Coronary artery (tissue), 2 donors: Measurements from ENCODE around the gene CYGB.
"Not testable (repeated sequence)": the region's sequence is repeated elsewhere in the genome, so short reads cannot be mapped to it uniquely, and the experiment has no call there.

Experiments used
- DNase-seq: peaks from one replicate; pipeline ENCODE4 v3.0.0-alpha.2; 2017; ENCODE audit warnings: low spot score
- H3K27ac ChIP-seq, 2 donors: fragments of 200-600 bp; sonication (generic); one replicate each; pipeline ENCODE4 v1.5.1; 2016 to 2019
- H3K4me3 ChIP-seq: fragments of 200-600 bp; sonication (generic); 2 replicates; pipeline ENCODE4 v1.5.1; 2016; ENCODE audit warnings: mild to moderate bottlenecking, moderate library complexity
- TF ChIP-seq, protein P1 (sequence below): fragments of 200-600 bp; sonication (generic); IDR thresholded peaks from one replicate; pipeline ENCODE4 v1.5.1; 2019; ENCODE audit warnings: antibody characterized with exemption

Gene CYGB

DNA sequence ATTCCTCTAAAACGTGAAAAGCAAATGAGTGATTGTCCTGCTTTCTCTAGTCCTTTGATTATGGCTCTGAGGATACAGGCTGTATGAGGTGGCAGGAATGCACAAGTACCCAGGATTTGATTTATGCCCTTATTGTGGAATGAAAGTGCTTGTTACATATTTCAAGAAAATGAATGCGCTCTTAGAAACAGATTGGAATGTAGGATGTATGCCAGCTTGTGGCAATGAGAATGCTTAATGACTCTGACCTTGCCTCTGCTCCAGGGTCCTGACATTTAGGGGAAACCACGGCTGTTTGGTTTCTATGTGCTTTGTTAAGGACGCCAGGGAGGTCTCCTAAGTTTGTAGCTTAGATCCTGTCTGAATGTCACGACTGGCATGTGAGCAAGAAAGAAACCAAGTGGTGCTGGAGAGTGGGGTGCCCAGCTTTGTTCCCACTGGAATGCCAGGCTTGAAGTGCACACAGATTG, 24.3 kb upstream of the CYGB start:
- TF ChIP-seq, protein P1, sequence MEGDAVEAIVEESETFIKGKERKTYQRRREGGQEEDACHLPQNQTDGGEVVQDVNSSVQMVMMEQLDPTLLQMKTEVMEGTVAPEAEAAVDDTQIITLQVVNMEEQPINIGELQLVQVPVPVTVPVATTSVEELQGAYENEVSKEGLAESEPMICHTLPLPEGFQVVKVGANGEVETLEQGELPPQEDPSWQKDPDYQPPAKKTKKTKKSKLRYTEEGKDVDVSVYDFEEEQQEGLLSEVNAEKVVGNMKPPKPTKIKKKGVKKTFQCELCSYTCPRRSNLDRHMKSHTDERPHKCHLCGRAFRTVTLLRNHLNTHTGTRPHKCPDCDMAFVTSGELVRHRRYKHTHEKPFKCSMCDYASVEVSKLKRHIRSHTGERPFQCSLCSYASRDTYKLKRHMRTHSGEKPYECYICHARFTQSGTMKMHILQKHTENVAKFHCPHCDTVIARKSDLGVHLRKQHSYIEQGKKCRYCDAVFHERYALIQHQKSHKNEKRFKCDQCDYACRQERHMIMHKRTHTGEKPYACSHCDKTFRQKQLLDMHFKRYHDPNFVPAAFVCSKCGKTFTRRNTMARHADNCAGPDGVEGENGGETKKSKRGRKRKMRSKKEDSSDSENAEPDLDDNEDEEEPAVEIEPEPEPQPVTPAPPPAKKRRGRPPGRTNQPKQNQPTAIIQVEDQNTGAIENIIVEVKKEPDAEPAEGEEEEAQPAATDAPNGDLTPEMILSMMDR: no peak
- Histone ChIP-seq H3K27ac (no peak overlapping the region), H3K4me3 (no peak overlapping the region)
- no peak for DNase-seq

DNA sequence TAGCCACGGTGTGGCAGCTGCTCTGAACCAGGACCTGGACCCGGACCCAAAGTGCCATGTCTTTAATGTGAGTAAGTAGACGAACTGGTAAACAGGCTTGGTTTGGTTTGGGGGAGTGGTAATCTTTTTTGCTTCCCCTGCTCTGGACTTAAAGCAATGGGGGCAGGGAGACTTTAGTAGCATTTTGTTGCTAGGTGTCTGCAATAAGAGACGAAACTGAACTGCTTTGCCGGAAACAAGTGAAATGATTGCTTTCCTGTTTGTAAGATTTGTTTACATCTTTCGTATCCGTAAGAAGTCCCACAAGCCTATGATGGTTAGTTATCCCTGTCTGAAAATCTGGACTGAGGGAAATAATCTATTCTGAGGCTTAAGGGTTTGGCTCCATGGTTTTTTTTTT, 23.8 kb upstream of the CYGB start:
- Histone ChIP-seq H3K4me3 (no peak overlapping the region), H3K27ac (no peak overlapping the region)
- TF ChIP-seq, protein P1: no peak
- no peak for DNase-seq

DNA sequence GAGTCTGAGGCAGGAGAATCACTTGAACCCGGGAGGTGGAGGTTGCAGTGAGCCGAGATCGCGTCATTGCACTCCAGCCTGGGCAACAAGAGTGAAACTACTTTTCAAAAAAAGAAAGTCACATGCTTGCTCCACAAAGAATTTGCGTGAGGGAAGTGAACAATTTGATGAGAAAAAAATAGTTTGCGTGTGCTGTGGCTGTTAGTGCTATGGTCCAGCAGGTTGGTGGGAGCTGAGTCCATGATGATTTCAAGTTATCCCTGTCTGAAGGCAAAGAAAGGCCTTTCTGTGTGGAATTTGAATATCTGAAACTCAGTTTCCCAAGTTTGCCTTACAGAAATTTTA, 23.3 kb upstream of the CYGB start:
- Histone ChIP-seq H3K4me3 (no peak overlapping the region), H3K27ac (no peak overlapping the region)
- TF ChIP-seq, protein P1: no peak
- no peak for DNase-seq

DNA sequence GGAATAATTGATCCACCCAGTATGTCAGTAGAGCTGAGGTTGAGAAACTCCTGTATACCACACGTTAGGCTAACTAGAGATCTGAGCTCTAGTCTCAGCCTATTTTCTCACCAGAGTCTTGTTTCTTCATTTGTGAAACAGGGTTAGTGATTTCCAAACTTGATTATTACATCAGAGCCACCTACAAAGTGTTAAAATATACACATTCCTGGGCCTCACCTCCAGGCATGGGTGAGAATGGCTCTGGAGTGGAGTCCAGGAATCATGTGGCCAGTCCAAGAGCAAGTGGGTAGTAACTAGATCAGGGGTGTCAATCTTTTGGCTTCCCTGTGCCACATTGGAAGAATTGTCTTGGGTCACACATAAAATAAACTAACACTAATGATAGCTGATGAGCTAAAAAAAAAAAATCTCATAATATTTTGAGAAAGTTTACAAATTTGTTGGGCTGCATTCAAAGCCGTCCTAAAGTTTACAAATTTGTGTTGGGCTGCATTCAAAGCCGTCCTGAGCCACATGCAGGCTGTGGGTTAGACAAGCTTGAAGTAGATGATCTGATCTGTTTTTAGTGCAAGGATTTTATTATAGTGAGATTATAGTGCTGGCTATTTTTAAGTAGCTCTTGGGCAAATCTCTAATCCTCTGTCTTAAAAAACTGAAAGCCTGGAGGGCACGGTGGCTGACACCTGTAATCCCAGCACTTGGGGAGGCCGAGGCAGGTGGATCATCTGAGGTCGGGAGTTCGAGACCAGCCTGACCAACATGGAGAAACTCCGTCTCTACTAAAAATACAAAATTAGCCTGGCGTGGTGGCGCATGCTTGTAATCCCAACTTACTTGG, 22.7 kb upstream of the CYGB start:
- DNase-seq: no peak
- TF ChIP-seq, protein P1: no peak
- no peak overlapping the region for H3K27ac ChIP-seq
- no peak overlapping the region for H3K4me3 ChIP-seq

DNA sequence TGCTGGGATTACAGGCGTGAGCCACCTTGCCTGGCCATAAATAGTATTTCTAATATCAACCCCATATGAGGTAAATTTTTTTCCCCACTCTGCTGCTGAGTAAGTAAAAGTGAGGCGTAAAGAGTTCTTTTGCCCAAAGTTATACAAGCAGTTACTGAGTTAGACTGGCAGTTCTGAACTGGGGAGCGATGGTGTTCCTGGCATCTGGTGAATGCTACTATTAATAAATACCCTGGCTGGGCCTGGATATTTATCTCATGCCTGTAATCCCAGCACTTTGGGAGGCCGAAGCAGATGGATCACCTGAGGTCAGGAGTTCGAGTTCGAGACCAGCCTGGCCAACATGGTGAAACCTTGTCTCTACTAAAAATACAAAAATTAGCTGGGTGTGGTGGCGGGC, 22.0 kb upstream of the CYGB start:
- DNase-seq, H3K27ac ChIP-seq: not testable (repeated sequence)
- peak overlapping the region; percentile 80 for H3K4me3 ChIP-seq

DNA sequence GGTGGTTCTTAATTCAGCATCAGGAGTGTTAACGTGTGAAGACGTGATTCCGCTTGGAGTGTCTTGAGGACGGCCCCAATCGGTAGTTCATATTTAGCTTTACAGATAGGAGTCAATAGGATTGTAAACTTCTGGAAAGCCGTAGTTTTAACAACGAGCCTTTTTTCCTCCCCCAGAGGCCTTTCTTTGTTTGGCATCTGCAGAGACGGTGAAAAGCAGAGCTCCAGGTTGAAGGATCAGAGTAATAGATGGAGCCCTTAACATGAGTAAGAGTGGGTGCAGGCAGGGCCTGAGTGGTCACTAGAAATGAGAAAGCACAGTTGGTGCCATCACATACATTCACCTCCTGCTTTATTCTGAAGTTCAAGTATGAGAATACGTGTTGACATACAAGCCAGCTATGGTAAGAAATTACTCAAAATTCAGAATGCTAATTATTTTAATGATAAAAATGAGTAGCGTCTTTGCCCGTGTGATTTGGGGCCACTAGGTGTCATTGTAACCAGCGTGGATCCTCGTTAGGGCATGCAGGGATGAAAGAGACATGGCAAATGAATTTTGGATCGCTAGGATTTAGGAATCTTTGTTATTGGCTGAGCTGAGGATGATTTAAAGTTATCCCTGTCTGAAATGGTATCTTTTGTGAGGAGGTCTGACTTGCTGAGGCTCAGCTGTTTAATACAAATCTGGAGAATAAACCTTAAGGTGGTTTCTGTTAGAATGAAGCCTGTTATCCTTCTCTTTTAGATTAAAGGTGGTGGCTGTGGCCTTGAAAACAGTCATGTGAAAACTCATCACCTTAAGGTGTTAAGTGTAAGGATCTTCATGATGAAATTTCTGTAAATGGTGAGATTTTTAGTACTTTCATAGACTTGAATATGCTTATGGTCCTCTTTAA, 20.9 kb upstream of the CYGB start:
- Histone ChIP-seq H3K27ac (peak overlapping the region; percentile 61 to 82), H3K4me3 (peak overlapping the region; percentile 80)
- no peak for DNase-seq
- TF ChIP-seq, protein P1: no peak

DNA sequence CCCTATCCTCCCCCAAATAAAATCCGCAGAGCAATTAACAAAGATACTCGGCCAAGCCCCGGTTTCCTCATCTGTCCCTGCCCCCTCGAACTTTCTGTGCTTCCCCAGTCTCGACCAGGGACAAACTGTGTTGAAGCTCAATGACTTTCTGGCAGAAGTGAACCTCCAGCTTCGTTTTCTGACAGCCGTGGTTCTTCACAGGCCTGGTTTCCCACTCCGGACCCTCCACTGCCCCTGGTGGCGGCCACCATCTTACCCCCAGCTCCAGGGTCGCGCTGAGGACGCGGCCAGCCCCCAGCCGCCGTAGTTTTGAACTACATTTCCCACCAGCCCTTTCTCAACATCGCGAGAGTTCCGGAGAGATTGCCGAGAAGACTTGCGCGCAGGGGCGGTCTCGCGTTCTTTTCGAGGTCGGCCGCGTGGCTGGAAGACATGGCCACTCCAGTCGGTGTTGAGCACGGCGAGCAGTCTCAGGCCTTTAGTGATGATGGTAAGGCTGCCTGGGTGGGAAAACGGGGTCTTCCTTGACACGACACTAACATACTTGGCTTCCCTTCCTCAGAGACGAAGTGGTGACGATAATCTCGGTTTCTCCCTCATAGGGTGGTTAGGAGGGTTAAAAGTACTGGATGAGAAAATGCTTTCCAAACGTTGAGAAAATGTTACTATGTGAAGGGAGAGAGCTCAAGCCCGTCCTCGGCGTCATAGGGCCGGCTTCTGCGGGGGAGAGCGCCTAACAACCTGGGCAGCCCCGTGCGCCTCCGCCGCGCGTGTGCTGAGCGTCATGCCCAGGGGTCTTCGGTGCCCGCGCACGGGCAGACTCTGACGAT, 20.1 kb upstream of the CYGB start:
- Histone ChIP-seq H3K4me3 (peak overlapping the region; percentile 80), H3K27ac (peak overlapping the region; percentile 61 to 82)
- TF ChIP-seq, protein P1: no peak
- peak; percentile 96 for DNase-seq
